GM12875 (cell line): ENCODE results near the gene LRRC2.

Source experiments
- H3K4me3 ChIP-seq: one replicate; pipeline ENCODE4 v1.5.1; 2011; ENCODE audit warnings: low read depth, low read length, control low read depth
- TF ChIP-seq, protein P1 (sequence below): IDR thresholded peaks from 2 replicates; pipeline ENCODE4 v1.5.1; 2011; ENCODE audit warnings: low read depth, mild to moderate bottlenecking, control low read depth, inconsistent platforms, low read length, moderate library complexity, borderline replicate concordance; ENCODE audit not compliant: insufficient read depth

The LRRC2 gene, protein sequence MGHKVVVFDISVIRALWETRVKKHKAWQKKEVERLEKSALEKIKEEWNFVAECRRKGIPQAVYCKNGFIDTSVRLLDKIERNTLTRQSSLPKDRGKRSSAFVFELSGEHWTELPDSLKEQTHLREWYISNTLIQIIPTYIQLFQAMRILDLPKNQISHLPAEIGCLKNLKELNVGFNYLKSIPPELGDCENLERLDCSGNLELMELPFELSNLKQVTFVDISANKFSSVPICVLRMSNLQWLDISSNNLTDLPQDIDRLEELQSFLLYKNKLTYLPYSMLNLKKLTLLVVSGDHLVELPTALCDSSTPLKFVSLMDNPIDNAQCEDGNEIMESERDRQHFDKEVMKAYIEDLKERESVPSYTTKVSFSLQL

DNA sequence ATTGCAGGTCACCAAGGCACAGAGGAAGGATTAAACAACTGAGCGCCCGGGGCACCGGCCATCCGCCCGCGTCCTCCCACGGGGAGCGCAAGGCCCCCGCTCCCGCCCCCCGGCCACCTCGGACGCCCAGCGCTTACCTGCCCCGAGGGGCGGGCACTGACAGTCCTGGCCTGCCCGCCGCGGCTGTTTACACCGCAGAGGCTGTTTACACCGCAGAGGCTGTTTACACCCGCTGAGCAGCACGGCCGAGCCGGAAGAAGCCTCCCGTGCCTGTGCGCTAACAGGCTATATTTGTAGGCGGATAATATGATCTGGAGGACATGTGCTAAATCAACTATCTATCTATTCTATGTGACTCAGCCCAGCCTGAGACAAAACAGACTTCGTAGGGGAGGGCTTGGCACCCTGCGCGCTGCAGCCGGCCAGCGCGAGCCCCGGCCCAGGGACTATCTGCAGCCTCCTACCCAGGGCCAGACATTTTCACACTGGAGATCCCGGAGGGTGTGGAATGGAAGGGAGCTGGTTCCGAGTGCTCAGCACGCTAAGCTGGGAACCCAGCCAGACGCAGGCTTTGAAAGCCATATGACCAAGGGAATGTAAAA lies at the start of gene LRRC2:
Gene LRRC2, minus strand, starts transcription at position 263 of the 602 bp plus-strand sequence. CDS start 14,711 bp downstream, outside the sequence.
- H3K4me3 ChIP-seq = peak within 1 kb of the TSS; percentile 41
- TF ChIP-seq, protein P1, sequence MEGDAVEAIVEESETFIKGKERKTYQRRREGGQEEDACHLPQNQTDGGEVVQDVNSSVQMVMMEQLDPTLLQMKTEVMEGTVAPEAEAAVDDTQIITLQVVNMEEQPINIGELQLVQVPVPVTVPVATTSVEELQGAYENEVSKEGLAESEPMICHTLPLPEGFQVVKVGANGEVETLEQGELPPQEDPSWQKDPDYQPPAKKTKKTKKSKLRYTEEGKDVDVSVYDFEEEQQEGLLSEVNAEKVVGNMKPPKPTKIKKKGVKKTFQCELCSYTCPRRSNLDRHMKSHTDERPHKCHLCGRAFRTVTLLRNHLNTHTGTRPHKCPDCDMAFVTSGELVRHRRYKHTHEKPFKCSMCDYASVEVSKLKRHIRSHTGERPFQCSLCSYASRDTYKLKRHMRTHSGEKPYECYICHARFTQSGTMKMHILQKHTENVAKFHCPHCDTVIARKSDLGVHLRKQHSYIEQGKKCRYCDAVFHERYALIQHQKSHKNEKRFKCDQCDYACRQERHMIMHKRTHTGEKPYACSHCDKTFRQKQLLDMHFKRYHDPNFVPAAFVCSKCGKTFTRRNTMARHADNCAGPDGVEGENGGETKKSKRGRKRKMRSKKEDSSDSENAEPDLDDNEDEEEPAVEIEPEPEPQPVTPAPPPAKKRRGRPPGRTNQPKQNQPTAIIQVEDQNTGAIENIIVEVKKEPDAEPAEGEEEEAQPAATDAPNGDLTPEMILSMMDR = no peak

DNA sequence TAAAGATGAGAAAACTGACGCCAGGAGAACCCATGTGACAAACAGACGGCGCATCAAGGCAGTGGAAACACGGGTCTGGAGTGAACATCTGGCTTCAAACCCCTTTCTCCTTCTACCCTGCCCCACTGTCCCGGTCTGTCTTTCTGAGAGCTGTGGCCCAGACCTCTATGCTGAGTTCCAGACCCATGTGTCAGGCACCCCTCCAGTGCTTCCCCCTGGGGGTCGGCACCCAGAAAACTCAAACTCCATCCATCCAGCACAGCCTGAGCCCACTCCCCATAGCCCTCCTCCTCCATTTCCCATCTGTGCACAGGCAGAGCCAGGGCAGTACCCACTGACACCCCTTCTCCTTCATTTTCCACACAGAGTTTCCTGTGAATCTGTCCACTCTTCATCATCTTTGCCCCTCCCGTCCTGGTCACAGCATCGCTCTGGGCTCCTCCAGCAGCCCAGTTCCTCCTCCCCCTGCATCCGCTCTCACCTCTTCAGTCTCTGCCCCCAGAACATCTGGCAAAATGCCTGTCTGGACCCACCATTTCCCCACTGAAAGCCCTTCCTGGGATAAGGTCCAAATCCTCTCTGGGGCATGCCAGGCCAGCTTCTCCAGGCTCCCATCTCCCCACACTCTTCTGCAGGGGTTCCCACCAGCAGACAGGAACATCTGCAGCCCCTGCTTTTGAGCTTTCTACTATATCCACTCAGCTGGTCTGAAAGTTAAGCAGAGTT lies 49.1 kb upstream of the LRRC2 start:
- H3K4me3 ChIP-seq = no peak overlapping the region

DNA sequence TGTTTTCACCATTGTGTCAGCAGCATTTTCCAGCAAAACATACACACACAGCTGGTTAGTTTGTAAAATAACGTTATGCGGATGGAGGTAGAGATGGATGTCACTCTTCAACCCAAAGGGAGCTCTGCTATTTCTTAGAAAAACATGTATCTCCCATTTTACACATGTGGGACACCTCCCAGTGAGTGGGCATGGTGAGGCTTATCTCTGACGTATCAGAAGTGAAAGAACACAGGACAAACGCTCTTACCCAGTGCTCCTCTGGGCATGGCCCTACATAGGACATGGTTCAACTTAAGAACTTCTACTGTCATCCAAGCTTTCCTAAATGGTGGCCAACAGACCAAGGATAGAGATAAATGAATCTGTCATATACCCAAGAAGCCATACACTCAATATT lies 48.3 kb upstream of the LRRC2 start:
- H3K4me3 ChIP-seq = no peak overlapping the region
- TF ChIP-seq, protein P1 = no peak

More for the DNA sequence above, 49.1 kb upstream of the LRRC2 start:
- TF ChIP-seq, protein P1 = no peak

DNA sequence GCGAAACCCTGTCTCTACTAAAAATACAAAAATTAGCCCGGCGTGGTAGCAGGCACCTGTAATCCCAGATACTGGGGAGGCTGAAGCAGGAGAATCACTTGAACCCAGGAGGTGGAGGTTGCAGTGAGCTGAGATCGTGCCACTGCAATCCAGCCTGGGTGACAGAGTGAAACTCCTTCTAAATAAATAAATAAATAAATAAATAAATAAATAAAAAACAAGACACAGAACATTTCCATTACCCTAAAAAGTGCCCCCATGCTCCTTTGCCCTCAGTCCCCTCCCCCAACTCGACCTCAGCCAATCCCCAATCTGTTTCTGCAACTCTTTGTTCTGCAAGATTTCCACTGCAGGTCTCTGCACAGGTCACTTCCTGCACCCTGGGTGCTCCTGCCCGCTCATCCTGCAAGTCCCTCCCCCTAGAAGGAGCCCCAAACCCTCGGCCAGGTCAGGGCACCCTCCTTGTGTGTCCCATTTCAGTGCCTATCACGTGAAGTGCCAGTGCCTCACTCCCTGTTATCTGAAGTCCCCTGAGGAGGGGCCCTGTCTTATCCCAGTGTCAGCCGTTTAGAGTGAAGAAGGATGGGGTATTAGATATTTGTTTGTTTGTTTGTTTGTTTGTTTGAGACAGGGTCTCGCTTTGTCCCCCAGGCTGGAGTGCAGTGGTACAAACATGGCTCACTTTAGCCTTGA lies 47.4 kb upstream of the LRRC2 start:
- H3K4me3 ChIP-seq = no peak overlapping the region
- TF ChIP-seq, protein P1 = no peak

DNA sequence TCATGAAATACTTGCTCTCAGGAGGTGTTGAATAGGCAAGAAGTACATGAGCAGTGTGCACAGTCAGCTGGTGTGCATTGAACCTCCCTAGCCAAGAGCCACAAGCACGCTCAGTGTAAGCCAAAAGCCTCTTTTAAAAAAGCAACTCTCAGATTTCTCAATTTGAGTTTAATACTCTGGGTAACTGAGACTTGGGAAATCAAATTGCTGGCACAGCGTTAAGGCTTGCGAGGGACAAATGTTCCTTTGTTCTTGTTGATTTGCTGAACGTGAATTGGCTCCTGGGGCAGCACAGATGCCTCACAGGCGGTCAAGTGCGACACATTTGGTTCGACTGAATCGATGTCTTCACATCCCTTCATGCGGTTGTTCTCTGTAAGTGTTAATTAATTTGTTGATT lies 46.2 kb upstream of the LRRC2 start, which contains the start of gene FAM240A:
Gene FAM240A, plus strand, starts transcription at position 202 of the 400 bp plus-strand sequence. Its CDS starts 159 bp downstream, at position 361.
- H3K4me3 ChIP-seq = no peak within 1 kb of the TSS
- TF ChIP-seq, protein P1 = no peak

DNA sequence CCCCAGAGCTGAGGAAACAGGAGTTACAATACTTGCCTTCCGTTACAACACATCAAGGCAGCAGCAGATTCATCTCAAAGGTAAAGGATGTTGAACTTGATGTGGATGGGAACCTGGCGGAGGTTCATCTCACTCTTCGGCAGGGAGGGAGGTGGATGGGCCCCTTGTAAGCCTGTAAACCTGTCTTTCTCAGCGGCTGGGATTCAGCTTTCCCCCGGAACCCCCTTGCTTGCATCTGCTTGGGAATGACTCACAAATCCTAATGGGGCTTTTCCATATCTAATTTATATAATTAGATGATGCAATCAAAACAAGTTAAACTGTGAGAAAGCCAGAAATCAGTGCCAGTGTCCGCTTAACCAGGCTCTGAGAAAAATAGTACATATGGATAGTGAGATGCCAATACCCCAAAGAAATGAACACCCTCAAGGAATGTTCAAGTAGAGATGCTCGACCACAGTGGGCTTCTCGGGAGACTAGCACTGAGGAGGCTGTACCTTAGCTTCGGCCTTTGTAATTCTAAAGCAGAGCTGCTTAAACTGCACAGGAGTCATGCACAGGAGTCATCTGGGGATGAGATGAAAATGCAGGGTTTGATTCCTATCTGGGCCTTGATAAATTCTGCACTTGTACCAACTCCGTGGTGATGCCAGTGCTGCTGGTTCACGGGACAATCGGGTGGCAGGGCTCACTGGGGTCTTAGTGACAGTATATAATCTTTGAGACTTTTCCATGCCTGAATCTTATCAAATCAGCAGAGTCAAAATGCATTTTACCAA lies 44.0 kb upstream of the LRRC2 start:
- TF ChIP-seq, protein P1 = no peak
- no peak overlapping the region for H3K4me3 ChIP-seq
